ENCODE data around the gene PDIA2.

PDIA2 gene

GRCh38 chr16:336269-336668, 53.3 kb downstream of the PDIA2 start:
- no peak for TF ChIP-seq CTCF (IDR thresholded peaks at IDR 0.05; ENCODE audit: low read depth, low read length)
- Histone ChIP-seq H3K9me3 (no peaks in the 10 kb centered on the region), H3K4me3 (ENCODE audit: low read depth, low read length) (no peak overlapping the region), H3K27me3 (no peaks in the 10 kb centered on the region), H3K36me3 (no peaks in the 10 kb centered on the region), H3K4me1 (no peaks in the 10 kb centered on the region; the same call in 1 of the 2 replicates)
- DNase-seq, result no peak
